Panc1 (cell line): ENCODE measurements around the gene CELF2. TPM values are rescaled to one million over a fixed set of nuclear protein-coding genes. Genes with fewer than 3 reads are reported as not detected.

Experiments
- ATAC-seq: fragments of 200-7000 bp; cut with Tn5 transposase; 2 replicates; pipeline ENCODE4 v1.9.1; 2020; ENCODE audit warnings: mild to moderate bottlenecking, moderate library complexity
- BruUV-seq: library from RNA; stranded (reverse); fragments of 400-500 nt; replicated peaks from 2 replicates; lab custom pipeline; 2021; lab: Mats Ljungman, UMichigan
- CTCF ChIA-PET: fragments of 300-600 bp; sonication (Branson Sonifier 250); formaldehyde crosslinking; loops from one replicate; lab custom pipeline; 2022; ENCODE audit warnings: antibody characterized with exemption; lab: Charles Lee
- POLR2A ChIA-PET: fragments of 300-600 bp; sonication (Branson Sonifier 250); formaldehyde crosslinking; loops from one replicate; lab custom pipeline; 2022; ENCODE audit warnings: antibody characterized with exemption; lab: Charles Lee
- DNase-seq: peaks from one replicate; pipeline ENCODE4 v3.0.0-alpha.2; 2010; ENCODE audit warnings: low read depth, low spot score
- H3K27ac ChIP-seq: 2 replicates; pipeline ENCODE4 v1.5.1; 2011; ENCODE audit warnings: mild to moderate bottlenecking, low read length, inconsistent platforms
- H3K27me3 ChIP-seq: fragments of 200-500 bp; sonication (Bioruptor generic); 2 replicates; pipeline ENCODE4 v1.6.0; 2014; ENCODE audit warnings: low read length, inconsistent platforms; ENCODE audit not compliant: control insufficient read depth, insufficient read depth
- H3K36me3 ChIP-seq: fragments of 200-500 bp; sonication (Bioruptor generic); 2 replicates; pipeline ENCODE4 v1.5.1; 2014; ENCODE audit warnings: inconsistent platforms, mild to moderate bottlenecking, low read length, moderate library complexity; ENCODE audit not compliant: control insufficient read depth, insufficient read depth
- H3K4me1 ChIP-seq: 2 replicates; pipeline ENCODE4 v1.5.1; 2011; ENCODE audit warnings: inconsistent platforms, mild to moderate bottlenecking, low read length, moderate library complexity; ENCODE audit not compliant: control insufficient read depth, insufficient read depth
- H3K4me3 ChIP-seq, 2 experiments: 2 replicates each; pipeline ENCODE4 v1.5.1; 2011 to 2012; ENCODE audit warnings: low read depth in 2 of 2, low read length in 2 of 2, mild to moderate bottlenecking in 2 of 2, inconsistent platforms in 1 of 2, moderate library complexity in 1 of 2
- H3K9me3 ChIP-seq: fragments of 200-500 bp; sonication (Bioruptor generic); 2 replicates; pipeline ENCODE4 v1.5.1; 2014; ENCODE audit warnings: low read depth, mild to moderate bottlenecking, inconsistent platforms, low read length, moderate library complexity; ENCODE audit not compliant: control insufficient read depth, insufficient read depth
- POLR2AphosphoS5 ChIP-seq: IDR thresholded peaks from 2 replicates; pipeline ENCODE4 v1.6.1; 2012; ENCODE audit warnings: mild to moderate bottlenecking, low read depth, low read length, moderate library complexity
- SIN3A ChIP-seq: IDR thresholded peaks from 2 replicates; pipeline ENCODE4 v1.6.1; 2012; ENCODE audit warnings: low read depth, mild to moderate bottlenecking, low read length, moderate library complexity, borderline replicate concordance; ENCODE audit not compliant: insufficient read depth
- TCF7L2 ChIP-seq: IDR thresholded peaks from 2 replicates; pipeline ENCODE4 v1.6.1; 2011; ENCODE audit warnings: mild to moderate bottlenecking, low read depth, low read length, inconsistent platforms
- in situ Hi-C: cut with HindIII; loops from 2 replicates; pipeline ENCODE4 v1.10.0; 2016; ENCODE audit warnings: low sequenced_read_pairs, low pct_unique_long_range_greater_than_20kb
- intact Hi-C: fragments of 100-400 bp; cut with micrococcal nuclease; formaldehyde crosslinking; loops from one replicate; pipeline ENCODE4 v1.10.0; 2022; ENCODE audit not compliant: unreplicated experiment
- total RNA-seq: library from RNA; stranded (reverse); gene quantifications from one replicate; pipeline ENCODE4 v1.2.1, GENCODE V29; 2021; ENCODE audit not compliant: unreplicated experiment
- TF ChIP-seq, protein P1 (sequence below), 2 experiments: IDR thresholded peaks; 2 replicates each; pipeline ENCODE4 v1.6.1; 2011 to 2012; ENCODE audit warnings: low read depth in 2 of 2, control low read depth in 1 of 2, low read length in 1 of 2, mild to moderate bottlenecking in 1 of 2, moderate library complexity in 1 of 2; ENCODE audit not compliant: insufficient read depth in 1 of 2
- TF ChIP-seq, protein P2 (sequence below): fragments of 450-650 bp; IDR thresholded peaks from 2 replicates; pipeline ENCODE4 v1.5.1; 2017; ENCODE audit warnings: mild to moderate bottlenecking

CELF2 gene
- total RNA-seq, 1 experiment from 2014 or later = 0.44 TPM

DNA sequence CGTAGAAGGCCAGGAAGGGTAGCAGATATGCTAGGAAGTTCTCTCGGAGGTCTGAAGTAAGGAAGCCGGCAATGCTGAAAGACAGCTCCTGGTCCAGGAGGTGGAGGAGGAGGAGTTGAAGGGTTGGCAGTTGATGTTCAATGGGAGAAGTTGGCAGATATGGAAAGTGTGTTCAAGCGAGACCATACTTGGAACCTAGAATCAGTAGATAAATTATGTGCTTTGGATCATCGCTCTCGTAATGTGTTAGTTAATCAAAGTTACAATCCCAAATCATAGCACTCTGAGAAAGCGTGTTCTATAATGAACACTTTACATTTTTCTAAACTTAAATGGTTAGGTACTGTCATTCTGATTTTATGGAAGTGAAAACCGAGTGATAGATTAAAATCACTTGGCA, 152.9 kb downstream of the CELF2 start:
- Histone ChIP-seq H3K4me1 (no peaks in the 10 kb centered on the region), H3K36me3 (no peaks in the 10 kb centered on the region), H3K9me3 (no peaks in the 10 kb centered on the region), H3K27ac (no peak overlapping the region), H3K4me3 (no peak overlapping the region), H3K27me3 (peaks cover 2% of the 10 kb centered on the region; the same call in 1 of the 2 replicates)
- no peak for DNase-seq
- POLR2A ChIA-PET = no interaction called here
- TF ChIP-seq POLR2AphosphoS5 = no peak
- no peak for TF ChIP-seq TCF7L2
- TF ChIP-seq, protein P1, sequence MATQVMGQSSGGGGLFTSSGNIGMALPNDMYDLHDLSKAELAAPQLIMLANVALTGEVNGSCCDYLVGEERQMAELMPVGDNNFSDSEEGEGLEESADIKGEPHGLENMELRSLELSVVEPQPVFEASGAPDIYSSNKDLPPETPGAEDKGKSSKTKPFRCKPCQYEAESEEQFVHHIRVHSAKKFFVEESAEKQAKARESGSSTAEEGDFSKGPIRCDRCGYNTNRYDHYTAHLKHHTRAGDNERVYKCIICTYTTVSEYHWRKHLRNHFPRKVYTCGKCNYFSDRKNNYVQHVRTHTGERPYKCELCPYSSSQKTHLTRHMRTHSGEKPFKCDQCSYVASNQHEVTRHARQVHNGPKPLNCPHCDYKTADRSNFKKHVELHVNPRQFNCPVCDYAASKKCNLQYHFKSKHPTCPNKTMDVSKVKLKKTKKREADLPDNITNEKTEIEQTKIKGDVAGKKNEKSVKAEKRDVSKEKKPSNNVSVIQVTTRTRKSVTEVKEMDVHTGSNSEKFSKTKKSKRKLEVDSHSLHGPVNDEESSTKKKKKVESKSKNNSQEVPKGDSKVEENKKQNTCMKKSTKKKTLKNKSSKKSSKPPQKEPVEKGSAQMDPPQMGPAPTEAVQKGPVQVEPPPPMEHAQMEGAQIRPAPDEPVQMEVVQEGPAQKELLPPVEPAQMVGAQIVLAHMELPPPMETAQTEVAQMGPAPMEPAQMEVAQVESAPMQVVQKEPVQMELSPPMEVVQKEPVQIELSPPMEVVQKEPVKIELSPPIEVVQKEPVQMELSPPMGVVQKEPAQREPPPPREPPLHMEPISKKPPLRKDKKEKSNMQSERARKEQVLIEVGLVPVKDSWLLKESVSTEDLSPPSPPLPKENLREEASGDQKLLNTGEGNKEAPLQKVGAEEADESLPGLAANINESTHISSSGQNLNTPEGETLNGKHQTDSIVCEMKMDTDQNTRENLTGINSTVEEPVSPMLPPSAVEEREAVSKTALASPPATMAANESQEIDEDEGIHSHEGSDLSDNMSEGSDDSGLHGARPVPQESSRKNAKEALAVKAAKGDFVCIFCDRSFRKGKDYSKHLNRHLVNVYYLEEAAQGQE (IDR thresholded peaks at IDR 0.05; ENCODE audit: insufficient read depth in 1 of 2, low read depth in 2 of 2, low read length in 1 of 2) = no peak
- no peak for TF ChIP-seq SIN3A
- TF ChIP-seq, protein P2, sequence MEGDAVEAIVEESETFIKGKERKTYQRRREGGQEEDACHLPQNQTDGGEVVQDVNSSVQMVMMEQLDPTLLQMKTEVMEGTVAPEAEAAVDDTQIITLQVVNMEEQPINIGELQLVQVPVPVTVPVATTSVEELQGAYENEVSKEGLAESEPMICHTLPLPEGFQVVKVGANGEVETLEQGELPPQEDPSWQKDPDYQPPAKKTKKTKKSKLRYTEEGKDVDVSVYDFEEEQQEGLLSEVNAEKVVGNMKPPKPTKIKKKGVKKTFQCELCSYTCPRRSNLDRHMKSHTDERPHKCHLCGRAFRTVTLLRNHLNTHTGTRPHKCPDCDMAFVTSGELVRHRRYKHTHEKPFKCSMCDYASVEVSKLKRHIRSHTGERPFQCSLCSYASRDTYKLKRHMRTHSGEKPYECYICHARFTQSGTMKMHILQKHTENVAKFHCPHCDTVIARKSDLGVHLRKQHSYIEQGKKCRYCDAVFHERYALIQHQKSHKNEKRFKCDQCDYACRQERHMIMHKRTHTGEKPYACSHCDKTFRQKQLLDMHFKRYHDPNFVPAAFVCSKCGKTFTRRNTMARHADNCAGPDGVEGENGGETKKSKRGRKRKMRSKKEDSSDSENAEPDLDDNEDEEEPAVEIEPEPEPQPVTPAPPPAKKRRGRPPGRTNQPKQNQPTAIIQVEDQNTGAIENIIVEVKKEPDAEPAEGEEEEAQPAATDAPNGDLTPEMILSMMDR = no peak
- intact Hi-C loops (no loop called here), in situ Hi-C loops (no loop called here)
- CTCF ChIA-PET = no interaction called here
- no TSS peak for BruUV-seq
- ATAC-seq = no peak

DNA sequence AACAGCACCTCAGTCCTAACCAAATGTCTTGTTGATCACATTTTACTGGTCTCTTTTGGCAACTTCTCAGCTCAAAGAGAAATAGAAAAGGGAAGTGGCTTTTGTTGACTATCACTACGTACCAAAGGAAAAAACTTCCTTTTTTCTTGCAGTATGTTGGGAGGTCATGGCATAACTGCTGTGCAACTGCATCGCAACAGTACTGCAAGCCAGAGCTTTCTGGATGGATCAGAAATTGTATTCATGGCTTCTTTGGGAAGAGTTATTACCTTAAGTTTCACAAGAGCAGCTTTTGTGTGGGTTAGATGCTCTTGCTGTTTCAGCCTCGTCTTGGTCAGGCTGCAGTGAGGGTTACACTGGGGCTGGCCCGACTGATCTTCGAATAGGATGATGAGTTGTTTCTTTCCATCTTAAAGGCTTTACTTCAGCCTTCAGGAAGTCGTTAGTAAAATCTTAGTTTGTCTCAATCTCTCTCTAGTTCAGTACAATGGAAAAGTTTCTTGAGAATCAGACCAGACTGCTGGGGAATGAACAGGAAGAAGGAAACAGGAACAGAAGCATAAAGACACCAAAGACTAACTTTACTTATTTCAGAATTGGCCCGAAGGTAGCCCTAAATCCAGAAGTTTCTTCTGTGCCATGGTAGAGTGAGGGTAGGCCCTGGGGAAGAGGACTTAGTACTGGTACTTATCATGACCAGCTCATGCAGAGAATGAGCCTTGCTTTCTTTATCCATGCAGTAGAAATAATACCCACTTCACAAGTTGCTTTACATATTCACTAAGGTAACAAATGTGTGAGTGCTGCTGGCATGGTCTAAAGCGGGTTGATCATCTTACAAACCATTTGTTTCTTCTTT, 153.6 kb downstream of the CELF2 start:
- Histone ChIP-seq H3K4me3 (no peak overlapping the region), H3K27ac (no peak overlapping the region), H3K9me3 (no peaks in the 10 kb centered on the region), H3K4me1 (no peaks in the 10 kb centered on the region), H3K36me3 (no peaks in the 10 kb centered on the region), H3K27me3 (no peaks in the 10 kb centered on the region)
- BruUV-seq = no TSS peak
- ChIA-PET CTCF (no interaction called here), POLR2A (no interaction called here)
- in situ Hi-C loops = no loop called here
- TF ChIP-seq SIN3A = no peak
- TF ChIP-seq, protein P1 (IDR thresholded peaks at IDR 0.05; ENCODE audit: insufficient read depth in 1 of 2, low read depth in 2 of 2, low read length in 1 of 2) = no peak
- no peak for TF ChIP-seq TCF7L2
- TF ChIP-seq, protein P2 = no peak
- no peak for TF ChIP-seq POLR2AphosphoS5
- DNase-seq (no peak), ATAC-seq (no peak)
- intact Hi-C loops = no loop called here
